Measurements from ENCODE around the gene POLD3.
A peak's percentile ranks its signal among the peaks of the same experiment; 100 is the strongest.

POLD3 gene

GRCh38 chr11:74592441-74593362, at the start of gene POLD3:
TSS of gene POLD3 (plus strand) at chr11:74592582. CDS start at chr11:74592659, 77 bp downstream.
- DNase-seq (ENCODE audit: low spot score) = peak; percentile 92

GRCh38 chr11:74543991-74544390, 48.4 kb upstream of the POLD3 start:
- no peak for DNase-seq (ENCODE audit: low spot score)

GRCh38 chr11:74546752-74547151, 45.6 kb upstream of the POLD3 start:
- no peak for DNase-seq (ENCODE audit: low spot score)

- DNase-seq (ENCODE audit: low spot score) = no peak
Measured at GRCh38 chr11:74550991-74551753, 41.2 kb upstream of the POLD3 start.

- no peak for DNase-seq (ENCODE audit: low spot score)
Measured at GRCh38 chr11:74551754-74552145, 40.6 kb upstream of the POLD3 start.

GRCh38 chr11:74557526-74557925, 34.9 kb upstream of the POLD3 start:
- no peak for DNase-seq (ENCODE audit: low spot score)

GRCh38 chr11:74559110-74559933, 33.1 kb upstream of the POLD3 start:
- DNase-seq (ENCODE audit: low spot score) = no peak

- no peak for DNase-seq (ENCODE audit: low spot score)
Measured at GRCh38 chr11:74559934-74560309, 32.5 kb upstream of the POLD3 start.

GRCh38 chr11:74566146-74566960, 26.0 kb upstream of the POLD3 start:
- no peak for DNase-seq (ENCODE audit: low spot score)

GRCh38 chr11:74568028-74568427, 24.4 kb upstream of the POLD3 start:
- DNase-seq (ENCODE audit: low spot score) = no peak

GRCh38 chr11:74570266-74571061, 21.9 kb upstream of the POLD3 start:
- DNase-seq (ENCODE audit: low spot score) = peak; percentile 73

- no peak for DNase-seq (ENCODE audit: low spot score)
Measured at GRCh38 chr11:74571062-74571399, 21.4 kb upstream of the POLD3 start.

GRCh38 chr11:74572349-74572748, 20.0 kb upstream of the POLD3 start:
- DNase-seq (ENCODE audit: low spot score) = no peak

- no peak for DNase-seq (ENCODE audit: low spot score)
Measured at GRCh38 chr11:74574563-74574962, 17.8 kb upstream of the POLD3 start.

- DNase-seq (ENCODE audit: low spot score) = no peak
Measured at GRCh38 chr11:74575999-74576398, 16.4 kb upstream of the POLD3 start.

- DNase-seq (ENCODE audit: low spot score) = no peak
Measured at GRCh38 chr11:74577181-74577580, 15.2 kb upstream of the POLD3 start.

GRCh38 chr11:74577624-74578396, 14.6 kb upstream of the POLD3 start:
- peak; percentile 34 for DNase-seq (ENCODE audit: low spot score)

- no peak for DNase-seq (ENCODE audit: low spot score)
Measured at GRCh38 chr11:74579577-74580270, 12.7 kb upstream of the POLD3 start.

- DNase-seq (ENCODE audit: low spot score) = no peak
Measured at GRCh38 chr11:74581954-74582547, 10.3 kb upstream of the POLD3 start.
